ENCODE measurements around the gene GREB1L.

DNA sequence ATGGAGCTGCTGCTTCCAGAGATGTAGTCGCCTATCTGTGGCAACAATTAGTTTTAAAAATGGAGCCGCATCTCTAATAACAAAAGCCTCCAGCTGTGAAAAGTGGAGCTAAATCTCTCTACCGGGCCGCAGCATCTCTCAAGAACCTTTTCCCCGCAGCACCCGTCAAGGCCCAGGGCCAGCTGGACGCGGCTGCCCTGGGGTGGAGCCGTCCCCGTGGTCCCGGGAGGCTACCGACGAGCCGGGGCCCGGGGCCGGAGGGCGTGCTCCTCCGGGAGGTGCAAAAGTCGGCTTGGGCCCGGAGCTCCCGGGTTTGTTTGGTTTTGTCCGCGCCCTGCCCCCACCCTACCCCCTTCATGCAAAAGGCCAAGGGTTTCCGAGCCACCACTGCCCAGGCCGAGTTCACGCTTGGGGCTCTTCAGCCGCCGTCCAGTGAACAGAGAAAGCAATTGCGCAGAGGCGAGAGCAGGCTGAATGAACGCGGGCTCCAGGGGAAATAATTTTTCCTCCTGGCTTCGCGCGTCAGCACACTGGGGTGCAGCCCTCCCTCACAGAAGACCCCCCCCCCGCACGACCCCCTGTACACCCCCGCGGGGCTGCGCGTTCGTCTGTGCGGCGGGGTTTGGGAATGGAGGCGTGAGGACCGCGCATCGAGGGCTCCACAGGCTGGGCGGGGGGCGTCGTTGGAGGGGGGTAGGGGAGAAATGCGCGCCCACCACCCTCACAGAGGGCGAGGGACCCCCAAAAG, 557 bp upstream of the GREB1L start:
- TF ChIP-seq, protein P1, sequence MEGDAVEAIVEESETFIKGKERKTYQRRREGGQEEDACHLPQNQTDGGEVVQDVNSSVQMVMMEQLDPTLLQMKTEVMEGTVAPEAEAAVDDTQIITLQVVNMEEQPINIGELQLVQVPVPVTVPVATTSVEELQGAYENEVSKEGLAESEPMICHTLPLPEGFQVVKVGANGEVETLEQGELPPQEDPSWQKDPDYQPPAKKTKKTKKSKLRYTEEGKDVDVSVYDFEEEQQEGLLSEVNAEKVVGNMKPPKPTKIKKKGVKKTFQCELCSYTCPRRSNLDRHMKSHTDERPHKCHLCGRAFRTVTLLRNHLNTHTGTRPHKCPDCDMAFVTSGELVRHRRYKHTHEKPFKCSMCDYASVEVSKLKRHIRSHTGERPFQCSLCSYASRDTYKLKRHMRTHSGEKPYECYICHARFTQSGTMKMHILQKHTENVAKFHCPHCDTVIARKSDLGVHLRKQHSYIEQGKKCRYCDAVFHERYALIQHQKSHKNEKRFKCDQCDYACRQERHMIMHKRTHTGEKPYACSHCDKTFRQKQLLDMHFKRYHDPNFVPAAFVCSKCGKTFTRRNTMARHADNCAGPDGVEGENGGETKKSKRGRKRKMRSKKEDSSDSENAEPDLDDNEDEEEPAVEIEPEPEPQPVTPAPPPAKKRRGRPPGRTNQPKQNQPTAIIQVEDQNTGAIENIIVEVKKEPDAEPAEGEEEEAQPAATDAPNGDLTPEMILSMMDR (IDR thresholded peaks at IDR 0.05): no peak
- no peak for TF ChIP-seq MAZ (IDR thresholded peaks at IDR 0.05; ENCODE audit: borderline replicate concordance, low read depth, low read length)
- no peak for TF ChIP-seq POLR2A (IDR thresholded peaks at IDR 0.05; ENCODE audit: low read length)
- TF ChIP-seq, protein P2, sequence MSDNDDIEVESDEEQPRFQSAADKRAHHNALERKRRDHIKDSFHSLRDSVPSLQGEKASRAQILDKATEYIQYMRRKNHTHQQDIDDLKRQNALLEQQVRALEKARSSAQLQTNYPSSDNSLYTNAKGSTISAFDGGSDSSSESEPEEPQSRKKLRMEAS (IDR thresholded peaks at IDR 0.05): no peak
- TF ChIP-seq FOSL2 (IDR thresholded peaks at IDR 0.05): no peak
- no peak for TF ChIP-seq FOSL2 (CRISPR knock-in tag; IDR thresholded peaks at IDR 0.05)
- TF ChIP-seq EP300 (IDR thresholded peaks at IDR 0.05): no peak
- TF ChIP-seq CBX2 (IDR thresholded peaks at IDR 0.05; ENCODE audit: borderline replicate concordance, low read depth): no peak
- TF ChIP-seq BHLHE40 (IDR thresholded peaks at IDR 0.05; ENCODE audit: low read depth, low read length): no peak
- TF ChIP-seq JUNB (IDR thresholded peaks at IDR 0.05): no peak
- TF ChIP-seq HOXA7 (CRISPR knock-in tag; IDR thresholded peaks at IDR 0.05): no peak
- TF ChIP-seq PHF8 (IDR thresholded peaks at IDR 0.05; ENCODE audit: borderline replicate concordance, low read depth): no peak
- TF ChIP-seq RAD21 (conservative IDR thresholded peaks at IDR 0.05 in 1 of 2, IDR thresholded peaks at IDR 0.05 in 1 of 2): no peak
- no peak for TF ChIP-seq CEBPB (IDR thresholded peaks at IDR 0.05)

All from A549 (cell line).